HepG2 (cell line): ENCODE results near the gene SEC63. TPM values are rescaled to one million over a fixed set of nuclear protein-coding genes. Genes with fewer than 3 reads are reported as not detected.

Experiments
- ATAC-seq: fragments of 200-7000 bp; cut with Tn5 transposase; 3 replicates; pipeline ENCODE4 v1.9.1; 2020; ENCODE audit warnings: mild to moderate bottlenecking, moderate library complexity
- BruUV-seq: library from RNA; stranded (reverse); fragments of 400-500 nt; replicated peaks from 2 replicates; lab custom pipeline; 2021; lab: Mats Ljungman, UMichigan
- CTCF ChIA-PET: fragments of 300-600 bp; formaldehyde crosslinking; extraction: SDS; loops from one replicate; lab custom pipeline; 2021; ENCODE audit warnings: low total read pairs, inconsistent platforms, low intra/inter-chr PET ratio; lab: Yijun Ruan, JAX
- POLR2A ChIA-PET: fragments of 350-600 bp; sonication (Branson Sonifier 250); formaldehyde crosslinking; loops from one replicate; lab custom pipeline; 2020; ENCODE audit warnings: antibody characterized with exemption, inconsistent platforms; lab: Yijun Ruan, JAX
- DNase-seq: peaks from one replicate; pipeline ENCODE4 v3.0.0-alpha.2; 2015; ENCODE audit warnings: low spot score
- FAIRE-seq: peaks from 3 replicates; lab custom pipeline; 2011; peaks lifted over from hg19 to GRCh38; lab: Jason Lieb, UNC
- H2AFZ ChIP-seq: one replicate; pipeline ENCODE4 v1.6.1; 2011; ENCODE audit warnings: low read length, inconsistent platforms
- H3K27ac ChIP-seq: fragments of 300-600 bp; 3 replicates; pipeline ENCODE4 v1.8.0; 2011; ENCODE audit warnings: mixed run types, mild to moderate bottlenecking, mixed read lengths, low read length, inconsistent platforms; ENCODE audit not compliant: insufficient read depth; ENCODE audit errors: extremely low read length
- H3K27me3 ChIP-seq, 2 experiments: fragments of 200-600 bp in 1 of 2; 2 replicates in 1 of 2; 3 replicates in 1 of 2; pipeline versions ENCODE4 v1.6.0 to v1.8.0; 2011; ENCODE audit warnings: low read length in 2 of 2, mild to moderate bottlenecking in 2 of 2, moderate library complexity in 2 of 2, inconsistent platforms in 1 of 2; ENCODE audit not compliant: insufficient read depth in 2 of 2, control insufficient read depth in 1 of 2
- H3K36me3 ChIP-seq, 2 experiments: fragments of 200-600 bp in 1 of 2; replicated peaks in 1 of 2; 2 replicates in 1 of 2; 3 replicates in 1 of 2; pipeline versions ENCODE4 v1.5.1 to v1.8.0; 2011; ENCODE audit warnings: low read length in 2 of 2, inconsistent platforms in 1 of 2; ENCODE audit not compliant: insufficient read depth in 2 of 2, control insufficient read depth in 1 of 2
- H3K4me1 ChIP-seq: 2 replicates; pipeline ENCODE4 v1.5.1; 2012; ENCODE audit warnings: low read length, inconsistent platforms; ENCODE audit not compliant: insufficient read depth
- H3K4me2 ChIP-seq: 2 replicates; pipeline ENCODE4 v1.6.0; 2011; ENCODE audit warnings: low read depth, low read length, inconsistent platforms
- H3K4me3 ChIP-seq, 3 experiments: fragments of 200-600 bp in 1 of 3; sonication (generic), shearing (Covaris generic) in 1 of 3; replicated peaks in 1 of 3; 2 replicates each; pipeline ENCODE4 v1.5.1; 2011 to 2016; ENCODE audit warnings: low read length in 3 of 3, inconsistent platforms in 2 of 3, low read depth in 2 of 3, mild to moderate bottlenecking in 2 of 3, control low read depth in 1 of 3, mixed read lengths in 1 of 3; ENCODE audit not compliant: insufficient read depth in 1 of 3
- H3K79me2 ChIP-seq: one replicate; pipeline ENCODE4 v1.6.1; 2011; ENCODE audit warnings: low read length, inconsistent platforms; ENCODE audit not compliant: insufficient read depth
- H3K9ac ChIP-seq: 2 replicates; pipeline ENCODE4 v1.6.0; 2011; ENCODE audit warnings: mild to moderate bottlenecking, low read depth, low read length, inconsistent platforms; ENCODE audit not compliant: insufficient read depth
- H3K9me3 ChIP-seq: 2 replicates; pipeline ENCODE4 v1.5.1; 2012; ENCODE audit warnings: mild to moderate bottlenecking, low read length
- H4K20me1 ChIP-seq: 2 replicates; pipeline ENCODE4 v1.6.0; 2011; ENCODE audit warnings: inconsistent platforms, mild to moderate bottlenecking, low read length, moderate library complexity; ENCODE audit not compliant: insufficient read depth
- KLF11 ChIP-seq: IDR thresholded peaks from 2 replicates; pipeline ENCODE4 v1.6.1; 2016; ENCODE audit warnings: missing compliant biosample characterization
- MED13 ChIP-seq: sonication (generic); formaldehyde crosslinking; IDR thresholded peaks from 2 replicates; pipeline ENCODE4 v1.5.0; 2020; ENCODE audit warnings: missing genetic modification reagents
- SALL2 ChIP-seq: sonication (generic); formaldehyde crosslinking; IDR thresholded peaks from 2 replicates; pipeline ENCODE4 v1.8.1; 2023; ENCODE audit warnings: mild to moderate bottlenecking, missing genetic modification reagents, inconsistent platforms
- SOX6 ChIP-seq, 2 experiments: fragments of 450-650 bp in 1 of 2; sonication (generic) in 1 of 2; formaldehyde crosslinking in 1 of 2; IDR thresholded peaks; 2 replicates each; pipeline versions ENCODE4 v1.4.0 to v1.6.1; 2017 to 2020; ENCODE audit warnings: antibody characterized with exemption in 1 of 2, mild to moderate bottlenecking in 1 of 2, missing genetic modification reagents in 1 of 2
- STAG1 ChIP-seq: sonication (generic); formaldehyde crosslinking; IDR thresholded peaks from 2 replicates; pipeline ENCODE4 v1.4.0; 2020; ENCODE audit warnings: missing genetic modification reagents
- ZIK1 ChIP-seq: sonication (generic); formaldehyde crosslinking; IDR thresholded peaks from 2 replicates; pipeline ENCODE4 v1.5.0; 2020; ENCODE audit warnings: mild to moderate bottlenecking, low read depth, missing genetic modification reagents, borderline replicate concordance
- ZNF12 ChIP-seq: sonication (generic); formaldehyde crosslinking; IDR thresholded peaks from 2 replicates; pipeline ENCODE4 v1.5.0; 2020; ENCODE audit warnings: missing genetic modification reagents
- ZNF496 ChIP-seq: sonication (generic); formaldehyde crosslinking; IDR thresholded peaks from 2 replicates; pipeline ENCODE4 v1.8.1; 2023; ENCODE audit warnings: mild to moderate bottlenecking, moderate library complexity, missing genetic modification reagents; ENCODE audit not compliant: insufficient replicate concordance
- ZNF572 ChIP-seq: sonication (generic); formaldehyde crosslinking; IDR thresholded peaks from 2 replicates; pipeline ENCODE4 v1.5.1; 2020; ENCODE audit warnings: mild to moderate bottlenecking, missing genetic modification reagents
- ZNF850 ChIP-seq: sonication (generic); formaldehyde crosslinking; conservative IDR thresholded peaks from 2 replicates; pipeline ENCODE4 v1.9.0; 2021; ENCODE audit warnings: mild to moderate bottlenecking, missing genetic modification reagents
- ZNF878 ChIP-seq: sonication (generic); formaldehyde crosslinking; IDR thresholded peaks from 2 replicates; pipeline ENCODE4 v1.8.1; 2023; ENCODE audit warnings: mild to moderate bottlenecking, missing genetic modification reagents, moderate library complexity
- ZSCAN21 ChIP-seq: sonication (generic); formaldehyde crosslinking; IDR thresholded peaks from 2 replicates; pipeline ENCODE4 v1.8.0; 2022; ENCODE audit warnings: mild to moderate bottlenecking, missing genetic modification reagents, moderate library complexity, borderline replicate concordance
- ZSCAN5A ChIP-seq: sonication (generic); formaldehyde crosslinking; IDR thresholded peaks from 2 replicates; pipeline ENCODE4 v1.8.0; 2022; ENCODE audit warnings: mild to moderate bottlenecking, missing genetic modification reagents, borderline replicate concordance
- WGBS: methylation state at CpG from one replicate; pipeline ENCODE4 v1.1.6; 2017; ENCODE audit warnings: low lambda C conversion rate; 5-methylcytosine and 5-hydroxymethylcytosine counted together
- in situ Hi-C: cut with HindIII; loops from 2 replicates; pipeline ENCODE4 v1.10.0; 2017; ENCODE audit warnings: low pct_unique_long_range_greater_than_20kb; ENCODE audit not compliant: extremely low pct_ligation_motif_present
- intact Hi-C: fragments of 100-400 bp; cut with micrococcal nuclease; formaldehyde crosslinking; loops from one replicate; pipeline ENCODE4 v1.10.0; 2022; ENCODE audit not compliant: unreplicated experiment
- polyA plus RNA-seq, 8 experiments: library from polyadenylated mRNA; depleted of rRNA in 3 of 8; stranded (reverse) in 7 of 8; unstranded in 1 of 8; fragments of >200 nt; fragmentation: Illumina TruSeq in 4 of 8; extraction: Trizol in 4 of 8; gene quantifications; 2 replicates each; pipeline versions ENCODE4 v1.2.1 to v1.2.3, GENCODE V29; 2011 to 2016; ENCODE audit warnings: low read depth in 4 of 8, missing spikeins in 1 of 8, mixed read lengths in 1 of 8; ENCODE audit not compliant: insufficient read depth in 1 of 8
- total RNA-seq, 5 experiments: library from RNA; depleted of rRNA; stranded (reverse); fragments of >200 nt; fragmentation: Illumina TruSeq; extraction: Trizol; gene quantifications; 2 replicates each; pipeline ENCODE4 v1.2.3, GENCODE V29; 2016; ENCODE audit warnings: low read depth in 1 of 5

SEC63 gene
- total and polyA plus RNA-seq, 2 of the 13 experiments (the other 11 are each of a cell fraction or from before 2014, with no cell fraction given): 20.2 to 45.9 TPM

GRCh38 chr6:107866606-107867301 lies 91.3 kb downstream of the SEC63 start (continued):
- no peak for TF ChIP-seq ZNF850 (CRISPR knock-in tag)

GRCh38 chr6:107864226-107865127 lies 93.5 kb downstream of the SEC63 start:
- no peaks in the 10 kb centered on the region for H3K9me3 ChIP-seq
- peak; percentile 15; the same call in 1 of the 3 replicates for ATAC-seq
- no peak for DNase-seq
- H4K20me1 ChIP-seq: no peaks in the 10 kb centered on the region
- no peaks in the 10 kb centered on the region; a peak in 2 of 5 replicates for H3K36me3 ChIP-seq
- FAIRE-seq: no peak
- H3K9ac ChIP-seq: no peak overlapping the region
- no peak overlapping the region for H3K27ac ChIP-seq
- BruUV-seq: no TSS peak
- no peak overlapping the region for H3K4me2 ChIP-seq
- 57% methylated on average over 5 of the region's 5 CpGs for WGBS
- H2AFZ ChIP-seq: no peak overlapping the region
- H3K4me3 ChIP-seq: no peak overlapping the region
- H3K79me2 ChIP-seq: no peaks in the 10 kb centered on the region
- CTCF ChIA-PET: no interaction called here
- no peaks in the 10 kb centered on the region for H3K4me1 ChIP-seq
- POLR2A ChIA-PET: no interaction called here
- TF ChIP-seq ZNF12 (no peak), STAG1 (CRISPR knock-in tag) (no peak), SALL2 (CRISPR knock-in tag) (no peak), KLF11 (CRISPR knock-in tag) (no peak), ZNF572 (no peak), ZNF496 (CRISPR knock-in tag) (no peak), ZNF878 (CRISPR knock-in tag) (no peak), SOX6 (IDR thresholded peaks at IDR 0.05) (no peak), SOX6 (CRISPR knock-in tag; IDR thresholded peaks at IDR 0.05) (no peak), MED13 (CRISPR knock-in tag) (no peak), ZIK1 (CRISPR knock-in tag) (no peak), ZSCAN5A (CRISPR knock-in tag) (no peak), ZSCAN21 (CRISPR knock-in tag) (no peak)
- intact Hi-C loops: loop anchor here (5.0 kb wide), 2 partner anchors 132 to 187 kb away; no protein-coding TSS in a partner anchor
- in situ Hi-C loops: no loop called here
- no peaks in the 10 kb centered on the region for H3K27me3 ChIP-seq
